GM12875 (cell line): Measurements from ENCODE around the gene PIK3IP1.

Experiments used
- H3K4me3 ChIP-seq: one replicate; pipeline ENCODE4 v1.5.1; 2011; ENCODE audit warnings: low read depth, low read length, control low read depth
- CTCF ChIP-seq: IDR thresholded peaks from 2 replicates; pipeline ENCODE4 v1.5.1; 2011; ENCODE audit warnings: low read depth, mild to moderate bottlenecking, control low read depth, inconsistent platforms, low read length, moderate library complexity, borderline replicate concordance; ENCODE audit not compliant: insufficient read depth

PIK3IP1 gene

GRCh38 chr22:31262312-31263133 is 29.8 kb downstream of the PIK3IP1 start:
- TF ChIP-seq CTCF, result no peak
- H3K4me3 ChIP-seq, result no peak overlapping the region

- H3K4me3 ChIP-seq, result no peak overlapping the region
- TF ChIP-seq CTCF, result no peak
Measured at GRCh38 chr22:31260474-31260856, 31.8 kb downstream of the PIK3IP1 start.

GRCh38 chr22:31259798-31260473 is 32.4 kb downstream of the PIK3IP1 start:
- H3K4me3 ChIP-seq, result no peak overlapping the region
- TF ChIP-seq CTCF, result no peak

- no peak for TF ChIP-seq CTCF
- H3K4me3 ChIP-seq, result no peak overlapping the region
Measured at GRCh38 chr22:31253949-31254348, 38.3 kb downstream of the PIK3IP1 start.

GRCh38 chr22:31250740-31251600 is 41.3 kb downstream of the PIK3IP1 start:
- no peak overlapping the region for H3K4me3 ChIP-seq
- no peak for TF ChIP-seq CTCF

- no peak for TF ChIP-seq CTCF
- H3K4me3 ChIP-seq, result no peak overlapping the region
Measured at GRCh38 chr22:31248965-31249958, 43.0 kb downstream of the PIK3IP1 start.
